Tibial nerve (tissue), 4 donors: Measurements from ENCODE around the gene APP. TPM values are rescaled to one million over a fixed set of nuclear protein-coding genes. Genes with fewer than 3 reads are reported as not detected.
"Not testable (repeated sequence)": the region's sequence is repeated elsewhere in the genome, so short reads cannot be mapped to it uniquely, and the experiment has no call there.

Experiments used
- DNase-seq, 2 donors: peaks; one replicate each; pipeline ENCODE4 v3.0.0-alpha.2; 2019; ENCODE audit warnings: low spot score in 2 of 2
- H3K27ac ChIP-seq, 4 donors: fragments of 200-600 bp; sonication (generic) in 3 of 4; one replicate each; pipeline ENCODE4 v1.5.1; 2017 to 2019; ENCODE audit warnings: mild to moderate bottlenecking in 1 of 4
- H3K27me3 ChIP-seq, 2 donors: fragments of 200-600 bp; sonication (generic) in 1 of 2; one replicate each; pipeline versions ENCODE4 v1.5.1 to v1.6.0; 2017 to 2019
- H3K36me3 ChIP-seq, 3 donors: fragments of 200-600 bp; sonication (generic); one replicate each; pipeline ENCODE4 v1.5.1; 2018 to 2019
- H3K4me1 ChIP-seq, 4 donors: fragments of 200-600 bp; sonication (generic) in 3 of 4; one replicate each; pipeline ENCODE4 v1.5.1; 2017 to 2019
- H3K4me3 ChIP-seq, 4 donors: fragments of 200-600 bp; sonication (generic) in 3 of 4; one replicate each; pipeline ENCODE4 v1.5.1; 2017 to 2019; ENCODE audit warnings: mild to moderate bottlenecking in 1 of 4, moderate library complexity in 1 of 4
- H3K9me3 ChIP-seq, 4 donors: fragments of 200-600 bp; sonication (generic) in 3 of 4; one replicate each; pipeline ENCODE4 v1.5.1; 2017 to 2019
- CTCF ChIP-seq, 5 experiments: fragments of 200-600 bp in 3 of 5; fragments of 450-650 bp in 2 of 5; sonication (generic) in 3 of 5; IDR thresholded peaks; one replicate each; pipeline ENCODE4 v1.5.1; 2016 to 2019; ENCODE audit warnings: antibody characterized with exemption in 5 of 5, mild to moderate bottlenecking in 3 of 5, moderate library complexity in 2 of 5
- EP300 ChIP-seq, 2 donors: sonication (generic); formaldehyde crosslinking; IDR thresholded peaks; one replicate each; pipeline ENCODE4 v1.6.1; 2017; ENCODE audit warnings: antibody characterized with exemption in 2 of 2, mild to moderate bottlenecking in 1 of 2
- POLR2A ChIP-seq, 2 donors: fragments of 450-650 bp; IDR thresholded peaks; one replicate each; pipeline ENCODE4 v1.6.1; 2017; ENCODE audit warnings: antibody characterized with exemption in 2 of 2, mild to moderate bottlenecking in 2 of 2, moderate library complexity in 2 of 2
- WGBS, 2 donors: methylation state at CpG; one replicate each; pipeline ENCODE4 v1.1.5; 2018; 5-methylcytosine and 5-hydroxymethylcytosine counted together
- total RNA-seq, 4 donors: library from RNA; depleted of rRNA; stranded (reverse); fragments of >200 nt; gene quantifications; one replicate each; pipeline ENCODE4 v1.1.0, GENCODE V29; 2016

APP gene
- total RNA-seq, 4 donors from 2014 or later, result 271 to 327 (median 293) TPM

DNA sequence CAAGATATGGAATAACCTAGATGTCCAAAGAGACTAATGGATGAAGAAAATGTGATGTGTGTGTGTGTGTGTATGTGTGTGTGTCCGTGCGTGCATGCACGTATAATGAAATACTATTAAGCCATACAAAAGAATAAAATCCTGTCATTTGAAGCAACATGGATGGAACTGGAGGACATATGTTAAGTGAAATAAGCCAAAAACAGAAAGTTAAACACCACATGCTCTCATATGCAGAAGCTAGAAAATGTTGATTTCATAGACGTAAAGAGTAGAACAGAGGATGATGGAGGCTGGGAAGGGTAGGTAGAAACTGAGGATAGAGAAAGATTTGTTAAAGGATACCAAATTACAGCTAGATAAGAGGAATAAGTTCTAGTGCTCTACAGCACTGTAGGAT, 133.7 kb downstream of the APP start:
- no peak for TF ChIP-seq EP300 (IDR thresholded peaks at IDR 0.05)
- TF ChIP-seq CTCF (IDR thresholded peaks at IDR 0.05), result no peak
- no peak for TF ChIP-seq POLR2A (IDR thresholded peaks at IDR 0.05)
- H3K27me3 ChIP-seq, result no peaks in the 10 kb centered on the region
- no peak for DNase-seq
- WGBS, 2 donors, result 94 to 99% methylated on average over 4 of the region's 4 CpGs
- peaks cover 0 to 11% (median 0%) of the 10 kb centered on the region in 3 donors for H3K36me3 ChIP-seq
- peaks cover 0 to 13% (median 0%) of the 10 kb centered on the region in 4 donors for H3K4me1 ChIP-seq
- no peak overlapping the region for H3K27ac ChIP-seq
- no peak overlapping the region for H3K4me3 ChIP-seq
- no peaks in the 10 kb centered on the region for H3K9me3 ChIP-seq

- no peak for TF ChIP-seq CTCF (IDR thresholded peaks at IDR 0.05)
- no peak for TF ChIP-seq EP300 (IDR thresholded peaks at IDR 0.05)
- no peak for TF ChIP-seq POLR2A (IDR thresholded peaks at IDR 0.05)
- no peak overlapping the region for H3K27ac ChIP-seq
Observed at GRCh38 chr21:26032263-26032662, 138.3 kb downstream of the APP start.

DNA sequence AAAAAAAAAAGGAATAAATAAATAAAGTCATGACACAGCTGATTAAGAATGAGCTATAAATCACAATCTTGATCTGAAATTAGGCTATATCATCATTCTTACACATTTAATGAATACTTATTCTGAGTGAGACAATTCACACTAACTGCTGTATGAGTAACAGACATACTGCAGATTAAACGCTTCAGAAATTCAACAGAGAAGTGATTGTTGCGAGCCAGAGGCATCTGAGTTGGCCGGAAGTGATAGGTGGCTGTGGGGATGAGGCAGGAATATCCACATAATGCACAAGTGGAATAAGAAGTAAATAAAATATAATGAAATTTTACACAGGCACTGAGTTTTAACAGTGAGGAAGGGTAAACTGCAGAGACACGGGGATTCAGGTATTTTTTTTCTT, 142.4 kb downstream of the APP start:
- WGBS, 2 donors, result 61 to 68% methylated on average over 4 of the region's 4 CpGs
- no peaks in the 10 kb centered on the region for H3K9me3 ChIP-seq
- H3K27me3 ChIP-seq, result no peaks in the 10 kb centered on the region
- H3K4me1 ChIP-seq, result peaks cover 0 to 24% (median 0%) of the 10 kb centered on the region in 4 donors
- H3K27ac ChIP-seq, result no peak overlapping the region
- TF ChIP-seq CTCF (IDR thresholded peaks at IDR 0.05) (no peak), POLR2A (IDR thresholded peaks at IDR 0.05) (no peak), EP300 (IDR thresholded peaks at IDR 0.05) (no peak)
- DNase-seq, result no peak
- H3K36me3 ChIP-seq, result peaks cover 0 to 8% (median 0%) of the 10 kb centered on the region in 3 donors
- no peak overlapping the region for H3K4me3 ChIP-seq

More at GRCh38 chr21:26032263-26032662, 138.3 kb downstream of the APP start:
- H3K27me3 ChIP-seq, result no peaks in the 10 kb centered on the region
- H3K9me3 ChIP-seq, result no peaks in the 10 kb centered on the region
- peaks cover 0 to 3% (median 0%) of the 10 kb centered on the region in 4 donors for H3K4me1 ChIP-seq
- WGBS, 2 donors, result 72 to 81% methylated on average over 2 of the region's 2 CpGs
- peaks cover 0 to 14% (median 0%) of the 10 kb centered on the region in 3 donors for H3K36me3 ChIP-seq
- H3K4me3 ChIP-seq, result no peak overlapping the region
- DNase-seq, result no peak

- Histone ChIP-seq H3K4me1 (peaks cover 0 to 24% (median 0%) of the 10 kb centered on the region in 4 donors), H3K27ac (peak overlapping the region in 1 of 4 donors; percentile 22), H3K9me3 (no peaks in the 10 kb centered on the region), H3K36me3 (peaks cover 0 to 4% (median 0%) of the 10 kb centered on the region in 3 donors), H3K4me3 (no peak overlapping the region), H3K27me3 (no peaks in the 10 kb centered on the region)
- 91 to 95% methylated on average over 8 of the region's 8 CpGs for WGBS, 2 donors
- TF ChIP-seq CTCF (IDR thresholded peaks at IDR 0.05) (no peak), EP300 (IDR thresholded peaks at IDR 0.05) (no peak), POLR2A (IDR thresholded peaks at IDR 0.05) (no peak)
- no peak for DNase-seq
Observed at GRCh38 chr21:26027696-26028095, 142.9 kb downstream of the APP start.

GRCh38 chr21:26025536-26026512, 144.7 kb downstream of the APP start:
- peaks cover 0 to 24% (median 0%) of the 10 kb centered on the region in 4 donors for H3K4me1 ChIP-seq
- no peak overlapping the region for H3K4me3 ChIP-seq
- no peaks in the 10 kb centered on the region for H3K27me3 ChIP-seq
- H3K9me3 ChIP-seq, result no peaks in the 10 kb centered on the region
- no peak overlapping the region for H3K27ac ChIP-seq
- TF ChIP-seq CTCF (IDR thresholded peaks at IDR 0.05) (no peak), POLR2A (IDR thresholded peaks at IDR 0.05) (no peak), EP300 (IDR thresholded peaks at IDR 0.05) (no peak)
- peaks cover 0 to 13% (median 0%) of the 10 kb centered on the region in 3 donors for H3K36me3 ChIP-seq
- WGBS, 2 donors, result 41 to 43% methylated on average over 9 of the region's 9 CpGs
- no peak for DNase-seq

DNA sequence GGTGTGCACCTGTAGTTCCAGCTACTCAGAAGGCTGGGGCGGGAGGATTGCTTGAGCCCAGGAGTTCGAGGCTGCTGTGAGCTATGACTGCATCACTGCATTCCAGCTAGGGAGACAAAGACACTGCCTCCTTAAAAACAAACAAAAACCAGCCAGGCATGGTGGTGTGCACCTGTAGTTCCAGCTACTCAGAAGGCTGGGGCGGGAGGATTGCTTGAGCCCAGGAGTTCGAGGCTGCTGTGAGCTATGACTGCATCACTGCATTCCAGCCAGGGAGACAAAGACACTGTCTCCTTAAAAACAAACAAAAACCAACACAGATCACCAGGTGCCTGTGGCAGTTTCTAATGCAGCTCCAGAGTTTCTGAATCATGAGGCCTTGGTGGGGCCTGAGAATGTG, 147.2 kb downstream of the APP start:
- peaks cover 0 to 15% (median 0%) of the 10 kb centered on the region in 3 donors for H3K36me3 ChIP-seq
- not testable (repeated sequence) for H3K9me3 ChIP-seq, H3K27me3 ChIP-seq, H3K4me3 ChIP-seq, H3K27ac ChIP-seq, DNase-seq
- peaks cover 0 to 24% (median 0%) of the 10 kb centered on the region in 4 donors for H3K4me1 ChIP-seq
- WGBS, 2 donors, result 93 to 95% methylated on average over 4 of the region's 4 CpGs

DNA sequence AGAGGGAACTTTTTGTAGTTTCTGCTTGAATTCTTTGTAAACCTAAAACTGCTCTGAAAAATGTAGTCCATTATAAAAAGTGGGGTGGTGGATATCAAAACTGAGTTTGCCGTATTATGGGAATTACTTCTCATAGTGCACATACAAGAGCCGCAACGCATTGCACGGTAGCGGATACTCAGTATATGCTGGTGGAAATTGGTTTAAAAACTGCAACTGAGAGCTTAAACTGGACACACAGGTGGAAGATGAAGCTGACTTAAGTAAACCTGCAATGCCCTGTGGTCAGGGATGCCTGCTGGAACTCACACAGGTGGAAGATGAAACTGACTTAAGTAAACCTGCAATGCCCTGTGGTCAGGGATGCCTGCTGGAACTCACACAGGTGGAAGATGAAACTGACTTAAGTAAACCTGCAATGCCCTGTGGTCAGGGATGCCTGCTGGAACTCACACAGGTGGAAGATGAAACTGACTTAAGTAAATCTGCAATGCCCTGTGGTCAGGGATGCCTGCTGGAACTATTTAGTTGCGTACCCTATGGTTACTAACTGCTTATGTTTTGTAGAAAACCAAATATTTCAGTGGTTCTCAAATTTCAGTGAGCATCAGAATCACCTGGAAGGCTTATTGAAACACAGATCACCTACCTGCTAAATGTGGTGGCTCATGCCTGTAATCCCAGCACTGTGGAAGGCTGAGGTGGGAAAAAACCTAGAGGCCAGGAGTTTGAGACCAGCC, 147.8 kb downstream of the APP start:
- peaks cover 0 to 24% (median 0%) of the 10 kb centered on the region in 4 donors for H3K4me1 ChIP-seq
- not testable (repeated sequence) for H3K27me3 ChIP-seq, H3K4me3 ChIP-seq, H3K9me3 ChIP-seq, DNase-seq, H3K27ac ChIP-seq
- H3K36me3 ChIP-seq, result peaks cover 0 to 15% (median 0%) of the 10 kb centered on the region in 3 donors
- 97 to 98% methylated on average over 6 of the region's 6 CpGs for WGBS, 2 donors
